HCT116 (cell line): ENCODE results near the gene P3H4. TPM values are rescaled to one million over a fixed set of nuclear protein-coding genes. Genes with fewer than 3 reads are reported as not detected.

Source experiments
- ATAC-seq: fragments of 200-7000 bp; cut with Tn5 transposase; 2 replicates; pipeline ENCODE4 v1.9.1; 2020; ENCODE audit warnings: mild to moderate bottlenecking, moderate library complexity
- BruUV-seq: library from RNA; stranded (reverse); fragments of 400-500 nt; replicated peaks from 2 replicates; lab custom pipeline; 2021; lab: Mats Ljungman, UMichigan
- CTCF ChIA-PET: fragments of 300-600 bp; sonication (Branson Sonifier 250); formaldehyde crosslinking; loops from one replicate; lab custom pipeline; 2021; ENCODE audit warnings: antibody characterized with exemption; lab: Charles Lee
- POLR2A ChIA-PET: fragments of 300-600, 350-600 bp; sonication (Branson Sonifier 250); formaldehyde crosslinking; loops from one replicate; lab custom pipeline; 2021; ENCODE audit warnings: antibody characterized with exemption; lab: Charles Lee
- RAD21 ChIA-PET, 2 experiments: fragments of 300-600 bp; sonication (Branson Sonifier 250); formaldehyde crosslinking; loops; one replicate each; lab custom pipeline; 2023; ENCODE audit warnings: low total read pairs in 2 of 2; ENCODE audit not compliant: uncharacterized antibody in 2 of 2, unreplicated experiment in 2 of 2, low non-redundant PET in 1 of 2; lab: Charles Lee
- DNase-seq: peaks from one replicate; pipeline ENCODE4 v3.0.0-alpha.2; 2010; ENCODE audit warnings: low read depth, low spot score
- H2AFZ ChIP-seq: fragments of 200-600 bp; shearing (Covaris generic), sonication (generic); 2 replicates; pipeline ENCODE4 v1.6.1; 2017; ENCODE audit warnings: low read depth, mixed run types, mixed read lengths, antibody characterized with exemption, low read length; ENCODE audit not compliant: poor library complexity, severe bottlenecking
- H3K27ac ChIP-seq: 2 replicates; pipeline ENCODE4 v1.5.1; 2012; ENCODE audit warnings: low read depth, low read length
- H3K27me3 ChIP-seq: fragments of 200-600 bp; sonication (generic); 2 replicates; pipeline ENCODE4 v1.6.1; 2016; ENCODE audit warnings: mixed run types, low read length, mixed read lengths; ENCODE audit not compliant: insufficient read depth
- H3K36me3 ChIP-seq, 2 experiments: fragments of 200-500 bp in 1 of 2; fragments of 200-600 bp in 1 of 2; sonication (Bioruptor generic) in 1 of 2; sonication (generic) in 1 of 2; 2 replicates each; pipeline versions ENCODE4 v1.5.1 to v1.6.1; 2014 to 2016; ENCODE audit warnings: low read length in 2 of 2, inconsistent platforms in 1 of 2, mixed read lengths in 1 of 2, mixed run types in 1 of 2; ENCODE audit not compliant: insufficient read depth in 2 of 2, control insufficient read depth in 1 of 2
- H3K4me1 ChIP-seq, 2 experiments: fragments of 200-600 bp in 1 of 2; sonication (generic) in 1 of 2; 2 replicates each; pipeline versions ENCODE4 v1.5.1 to v1.6.1; 2012 to 2017; ENCODE audit warnings: low read length in 2 of 2, inconsistent platforms in 1 of 2, mild to moderate bottlenecking in 1 of 2, mixed read lengths in 1 of 2, mixed run types in 1 of 2, moderate library complexity in 1 of 2; ENCODE audit not compliant: insufficient read depth in 2 of 2, control insufficient read depth in 1 of 2
- H3K4me2 ChIP-seq: fragments of 200-600 bp; sonication (generic); 2 replicates; pipeline ENCODE4 v1.6.1; 2017; ENCODE audit warnings: mixed run types, low read length, mixed read lengths
- H3K4me3 ChIP-seq, 2 experiments: fragments of 200-600 bp in 1 of 2; sonication (generic) in 1 of 2; replicated peaks in 1 of 2; 2 replicates each; pipeline ENCODE4 v1.5.1; 2011 to 2016; ENCODE audit warnings: low read length in 2 of 2, control low read depth in 1 of 2, low read depth in 1 of 2, mild to moderate bottlenecking in 1 of 2, mixed read lengths in 1 of 2, mixed run types in 1 of 2
- H3K79me2 ChIP-seq: fragments of 200-600 bp; sonication (generic); 2 replicates; pipeline ENCODE4 v1.6.1; 2017; ENCODE audit warnings: mild to moderate bottlenecking, mixed run types, low read length, moderate library complexity, mixed read lengths; ENCODE audit not compliant: insufficient read depth
- H3K9ac ChIP-seq: fragments of 200-600 bp; sonication (generic); 2 replicates; pipeline ENCODE4 v1.6.1; 2016; ENCODE audit warnings: low read length, mixed read lengths
- H3K9me2 ChIP-seq: fragments of 200-600 bp; sonication (generic), shearing (Covaris generic); 2 replicates; pipeline ENCODE4 v1.6.1; 2017; ENCODE audit warnings: mixed run types, mild to moderate bottlenecking, moderate library complexity; ENCODE audit not compliant: insufficient read depth
- H3K9me3 ChIP-seq, 2 experiments: fragments of 200-500 bp in 1 of 2; fragments of 200-600 bp in 1 of 2; sonication (Bioruptor generic) in 1 of 2; sonication (generic) in 1 of 2; 2 replicates each; pipeline ENCODE4 v1.6.1; 2014 to 2017; ENCODE audit warnings: low read length in 2 of 2, mixed read lengths in 2 of 2, inconsistent platforms in 1 of 2, low read depth in 1 of 2, mild to moderate bottlenecking in 1 of 2, mixed run types in 1 of 2, moderate library complexity in 1 of 2; ENCODE audit not compliant: control insufficient read depth in 1 of 2, insufficient read depth in 1 of 2
- H4K20me1 ChIP-seq: fragments of 200-600 bp; sonication (generic), shearing (Covaris generic); 2 replicates; pipeline ENCODE4 v1.6.1; 2017; ENCODE audit warnings: mixed run types, mild to moderate bottlenecking, moderate library complexity; ENCODE audit not compliant: insufficient read depth
- CBX3 ChIP-seq: IDR thresholded peaks from 2 replicates; pipeline ENCODE4 v1.6.1; 2012; ENCODE audit warnings: low read depth
- ELF1 ChIP-seq: IDR thresholded peaks from 2 replicates; pipeline ENCODE4 v1.6.1; 2012; ENCODE audit warnings: low read depth, borderline replicate concordance
- EZH2 ChIP-seq: fragments of 200-600 bp; sonication (generic); IDR thresholded peaks from 2 replicates; pipeline ENCODE4 v1.6.1; 2017; ENCODE audit warnings: antibody characterized with exemption, mixed run types
- EZH2phosphoT487 ChIP-seq: fragments of 200-600 bp; IDR thresholded peaks from 2 replicates; pipeline ENCODE4 v1.6.1; 2018; ENCODE audit warnings: antibody characterized with exemption, borderline replicate concordance
- FOSL1 ChIP-seq: IDR thresholded peaks from 2 replicates; pipeline ENCODE4 v1.6.1; 2012; ENCODE audit warnings: low read depth
- YY1 ChIP-seq: IDR thresholded peaks from 2 replicates; pipeline ENCODE4 v1.6.1; 2011; ENCODE audit warnings: low read length, low read depth, moderate library complexity, mild to moderate bottlenecking; ENCODE audit not compliant: insufficient replicate concordance; ENCODE audit errors: extremely low read depth
- ZNF274 ChIP-seq: fragments of 200-500 bp; sonication (Bioruptor generic); IDR thresholded peaks from 2 replicates; pipeline ENCODE4 v1.6.1; 2014; ENCODE audit warnings: mild to moderate bottlenecking, low read depth, low read length, inconsistent platforms
- intact Hi-C: fragments of 100-400 bp; cut with micrococcal nuclease; formaldehyde crosslinking; loops from 2 replicates; pipeline ENCODE4 v1.10.0; 2022
- total RNA-seq: library from RNA; stranded (reverse); gene quantifications from one replicate; pipeline ENCODE4 v1.2.1, GENCODE V29; 2021; ENCODE audit not compliant: unreplicated experiment
- TF ChIP-seq, protein P1 (sequence below): IDR thresholded peaks from 2 replicates; pipeline ENCODE4 v1.6.1; 2012; ENCODE audit warnings: low read depth
- TF ChIP-seq, protein P2 (sequence below): IDR thresholded peaks from 2 replicates; pipeline ENCODE4 v1.6.1; 2012

Gene P3H4
- total RNA-seq, 1 experiment from 2014 or later: 23.4 TPM

DNA sequence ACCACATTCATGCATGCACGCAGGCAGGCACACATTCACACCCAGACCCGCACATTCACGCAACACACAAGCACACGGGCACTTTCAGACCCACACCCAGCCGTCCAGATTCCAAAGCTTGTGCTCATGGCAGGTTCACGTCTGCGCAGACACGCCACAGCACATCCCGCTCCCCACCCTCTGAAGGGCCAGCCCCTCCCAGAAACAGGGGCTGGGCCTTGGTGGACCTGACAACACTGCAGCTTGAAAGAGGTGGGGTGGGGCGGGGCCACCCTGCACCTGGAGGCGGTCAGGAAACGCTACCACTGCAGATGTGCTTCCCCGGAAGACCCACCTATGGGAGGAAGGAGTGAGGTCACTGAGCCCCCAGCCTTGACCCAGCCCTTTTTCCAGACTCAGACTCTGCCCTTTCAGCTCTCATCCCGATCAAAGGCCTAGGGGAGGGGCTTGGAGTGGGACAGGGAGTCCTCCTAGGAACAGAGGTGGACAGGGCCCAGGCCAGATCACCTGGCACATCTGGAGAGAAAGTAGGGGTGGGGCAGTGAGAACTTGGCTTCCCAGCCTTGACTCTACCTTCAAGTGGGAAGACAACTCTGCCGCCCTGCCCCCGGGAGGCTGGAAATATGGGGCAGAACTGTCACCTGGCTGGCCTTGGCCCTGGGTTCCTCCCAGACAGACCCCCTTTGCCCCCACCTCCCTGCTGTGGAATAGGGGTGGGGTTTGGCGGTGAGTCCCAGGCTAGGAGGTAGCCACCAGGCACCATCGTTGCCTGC, 11.0 kb downstream of the P3H4 start (continued):
- TF ChIP-seq, protein P1, sequence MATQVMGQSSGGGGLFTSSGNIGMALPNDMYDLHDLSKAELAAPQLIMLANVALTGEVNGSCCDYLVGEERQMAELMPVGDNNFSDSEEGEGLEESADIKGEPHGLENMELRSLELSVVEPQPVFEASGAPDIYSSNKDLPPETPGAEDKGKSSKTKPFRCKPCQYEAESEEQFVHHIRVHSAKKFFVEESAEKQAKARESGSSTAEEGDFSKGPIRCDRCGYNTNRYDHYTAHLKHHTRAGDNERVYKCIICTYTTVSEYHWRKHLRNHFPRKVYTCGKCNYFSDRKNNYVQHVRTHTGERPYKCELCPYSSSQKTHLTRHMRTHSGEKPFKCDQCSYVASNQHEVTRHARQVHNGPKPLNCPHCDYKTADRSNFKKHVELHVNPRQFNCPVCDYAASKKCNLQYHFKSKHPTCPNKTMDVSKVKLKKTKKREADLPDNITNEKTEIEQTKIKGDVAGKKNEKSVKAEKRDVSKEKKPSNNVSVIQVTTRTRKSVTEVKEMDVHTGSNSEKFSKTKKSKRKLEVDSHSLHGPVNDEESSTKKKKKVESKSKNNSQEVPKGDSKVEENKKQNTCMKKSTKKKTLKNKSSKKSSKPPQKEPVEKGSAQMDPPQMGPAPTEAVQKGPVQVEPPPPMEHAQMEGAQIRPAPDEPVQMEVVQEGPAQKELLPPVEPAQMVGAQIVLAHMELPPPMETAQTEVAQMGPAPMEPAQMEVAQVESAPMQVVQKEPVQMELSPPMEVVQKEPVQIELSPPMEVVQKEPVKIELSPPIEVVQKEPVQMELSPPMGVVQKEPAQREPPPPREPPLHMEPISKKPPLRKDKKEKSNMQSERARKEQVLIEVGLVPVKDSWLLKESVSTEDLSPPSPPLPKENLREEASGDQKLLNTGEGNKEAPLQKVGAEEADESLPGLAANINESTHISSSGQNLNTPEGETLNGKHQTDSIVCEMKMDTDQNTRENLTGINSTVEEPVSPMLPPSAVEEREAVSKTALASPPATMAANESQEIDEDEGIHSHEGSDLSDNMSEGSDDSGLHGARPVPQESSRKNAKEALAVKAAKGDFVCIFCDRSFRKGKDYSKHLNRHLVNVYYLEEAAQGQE: no peak

DNA sequence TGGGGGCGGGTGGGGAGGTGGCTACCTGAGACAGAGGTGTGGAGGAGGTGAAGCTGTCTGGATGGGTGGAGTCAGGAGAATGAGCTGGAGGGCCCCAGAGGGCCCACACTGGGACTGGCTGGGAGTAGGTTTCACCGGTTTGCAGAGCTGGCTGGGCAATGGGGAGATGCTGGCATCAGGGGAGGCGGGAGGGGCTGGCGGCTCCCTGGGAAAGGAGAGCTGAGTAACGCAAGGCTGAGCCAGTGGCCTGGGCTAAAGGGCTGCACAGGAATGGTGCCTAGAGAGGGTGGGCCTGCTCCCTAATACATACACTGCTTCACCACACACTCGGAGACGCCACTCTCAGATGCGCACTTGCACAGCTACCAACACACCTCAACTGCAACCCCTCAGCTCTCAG, 12.4 kb downstream of the P3H4 start:
- no peaks in the 10 kb centered on the region for H4K20me1 ChIP-seq
- intact Hi-C loops: no loop called here
- TF ChIP-seq EZH2 (no peak), ZNF274 (no peak), FOSL1 (no peak), EZH2phosphoT487 (no peak), CBX3 (no peak), YY1 (no peak), ELF1 (no peak)
- TF ChIP-seq, protein P2, sequence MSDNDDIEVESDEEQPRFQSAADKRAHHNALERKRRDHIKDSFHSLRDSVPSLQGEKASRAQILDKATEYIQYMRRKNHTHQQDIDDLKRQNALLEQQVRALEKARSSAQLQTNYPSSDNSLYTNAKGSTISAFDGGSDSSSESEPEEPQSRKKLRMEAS: no peak
- TF ChIP-seq, protein P1: no peak
- ChIA-PET POLR2A (interaction anchor here (0.8 to 5.5 kb wide), 4 partner anchors 8 to 21 kb away, joined by 3 to 77 read pairs (median 7); partner anchors contain the start of genes FKBP10, JUP and P3H4), RAD21 (no interaction called here), CTCF (interaction anchor here (1.0 to 7.4 kb wide), 3 partner anchors 12 to 62 kb away, joined by 3 to 109 read pairs (median 4); partner anchors contain the start of genes JUP and P3H4)
- H3K9me3 ChIP-seq: no peaks in the 10 kb centered on the region
- DNase-seq (no peak), ATAC-seq (no peak)
- H3K27me3 ChIP-seq: no peaks in the 10 kb centered on the region
- peak overlapping the region; percentile 58 for H3K9ac ChIP-seq
- no peak overlapping the region for H3K4me3 ChIP-seq
- H3K4me1 ChIP-seq: peaks cover 35 to 61% of the 10 kb centered on the region in 2 experiments
- H3K36me3 ChIP-seq: no peaks in the 10 kb centered on the region
- H2AFZ ChIP-seq: no peak overlapping the region
- H3K27ac ChIP-seq: peak overlapping the region; percentile 82
- no TSS peak for BruUV-seq
- H3K79me2 ChIP-seq: no peaks in the 10 kb centered on the region
- H3K4me2 ChIP-seq: peak overlapping the region; percentile 73
- H3K9me2 ChIP-seq: no peaks in the 10 kb centered on the region
